NCI-H446 (cell line): ENCODE measurements around the gene GPC3.
A peak's percentile ranks its signal among the peaks of the same experiment; 100 is the strongest.
"Not testable (repeated sequence)": the region's sequence is repeated elsewhere in the genome, so short reads cannot be mapped to it uniquely, and the experiment has no call there.

Experiments used
- DNase-seq, 2 experiments: peaks; one replicate each; lab custom pipeline; 2025; lab: John Stamatoyannopoulos, UW

GPC3 gene

DNA sequence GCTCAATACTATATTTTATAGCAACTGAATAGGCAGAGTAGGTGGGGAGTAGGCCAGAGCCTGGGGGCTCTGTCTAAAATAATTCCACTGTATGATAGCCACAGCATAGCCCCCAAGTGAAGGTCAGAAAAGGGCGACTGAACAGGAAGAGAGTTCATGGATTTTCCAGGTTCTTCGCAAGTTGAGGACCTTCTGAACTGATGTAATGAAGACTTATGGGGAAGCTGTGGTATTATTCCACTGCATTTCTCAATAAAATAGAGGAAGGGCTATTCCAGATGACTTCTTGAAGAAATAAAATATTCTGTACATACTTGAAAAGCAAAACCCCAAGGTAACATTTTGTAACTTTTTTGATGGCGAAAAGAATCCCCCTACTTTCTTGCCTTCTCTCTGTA, 338.7 kb downstream of the GPC3 start:
- no peak for DNase-seq

DNA sequence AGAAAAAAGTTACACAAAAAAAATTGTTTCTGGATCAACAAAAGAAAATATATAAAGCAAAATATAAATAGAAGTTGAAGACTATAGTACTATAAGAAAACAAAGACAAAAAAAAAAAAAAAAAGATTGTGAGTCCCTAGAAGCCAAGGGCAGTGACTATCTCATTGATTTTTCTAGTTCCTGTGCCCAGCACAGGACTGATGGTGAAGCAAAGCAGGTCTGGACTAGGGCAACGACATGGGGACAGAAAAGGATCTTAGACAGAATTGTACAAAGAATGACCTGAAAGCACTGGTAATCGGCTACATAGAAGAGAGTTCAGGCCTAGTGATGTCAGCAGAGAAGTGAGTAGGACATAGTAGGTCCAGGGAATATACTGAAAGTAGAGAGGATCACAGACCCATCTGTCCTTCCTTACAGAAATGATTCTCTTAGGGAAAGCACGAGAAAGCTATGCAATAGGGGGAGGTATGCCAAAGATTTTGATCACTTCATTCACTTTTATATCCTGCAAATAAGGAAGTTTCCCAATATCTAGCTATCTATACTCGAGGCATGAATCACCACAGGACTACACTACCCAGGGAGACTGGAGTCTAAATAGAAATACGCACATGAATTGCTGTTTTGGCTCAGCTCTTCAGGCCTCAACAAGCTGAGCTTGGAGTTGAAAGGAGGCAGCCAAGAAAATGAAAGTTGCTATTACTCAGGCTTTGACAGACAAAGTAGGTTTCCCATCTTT, 339.2 kb downstream of the GPC3 start:
- peak in 1 of 2 experiments; percentile 13 for DNase-seq

DNA sequence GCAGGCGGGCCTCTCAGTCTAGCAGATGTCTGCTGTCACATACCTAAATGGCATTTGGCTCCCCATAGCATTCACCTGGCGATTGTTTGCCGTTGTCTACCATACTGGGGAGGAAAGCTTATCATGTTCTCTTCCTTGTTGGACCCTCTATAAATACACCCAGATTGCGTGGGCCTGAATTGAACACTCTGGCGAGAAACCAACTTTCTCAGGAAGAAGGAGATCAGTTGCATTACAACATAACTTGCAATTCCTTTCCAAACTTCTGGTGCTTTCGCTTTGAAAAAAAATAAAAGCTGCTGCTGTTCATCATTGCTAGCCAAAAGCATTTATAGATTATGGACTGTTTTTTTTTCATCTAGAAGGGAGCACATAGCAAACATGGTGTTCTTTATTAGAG, 340.1 kb downstream of the GPC3 start:
- peak in 1 of 2 experiments; percentile 14 for DNase-seq

DNA sequence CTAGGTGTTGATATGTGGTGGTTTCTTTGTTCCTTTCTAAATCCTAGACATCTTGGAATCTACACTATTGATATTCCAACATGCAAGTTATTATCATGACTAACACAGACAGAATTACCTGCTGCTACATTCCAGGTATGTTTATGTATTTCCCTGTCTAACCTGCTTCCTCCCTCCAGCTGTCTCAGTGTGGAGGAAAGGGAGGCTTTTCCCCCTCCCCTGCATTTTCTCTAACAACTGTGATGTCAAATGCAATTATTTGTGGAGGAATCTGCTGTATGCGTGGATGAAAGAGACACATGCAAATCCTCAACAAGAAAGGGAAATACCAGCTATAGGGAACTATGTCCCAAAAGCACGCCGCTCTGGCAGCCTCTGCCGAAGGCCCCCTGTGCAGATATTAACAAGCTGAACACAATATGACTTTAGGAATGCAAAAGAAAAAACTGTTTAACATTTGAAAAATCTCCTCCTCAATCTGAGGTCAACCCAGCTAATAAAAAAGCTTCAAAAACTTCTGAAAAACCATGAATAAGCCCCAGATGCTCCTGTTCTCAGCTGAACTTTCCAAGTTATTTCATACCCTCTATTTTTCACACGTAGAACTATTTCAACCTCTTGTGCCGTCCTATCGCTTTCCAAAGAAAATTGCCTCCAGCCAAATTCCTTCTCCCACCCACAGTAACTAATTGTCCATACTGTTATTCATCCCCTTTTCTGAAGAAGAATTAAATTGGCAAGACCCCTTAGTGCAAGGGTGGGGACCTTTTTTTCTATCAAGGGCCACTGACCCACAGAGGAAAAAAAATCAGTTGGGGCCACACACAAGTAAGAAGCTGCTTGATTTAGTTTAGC, 345.0 kb downstream of the GPC3 start:
- no peak for DNase-seq

DNA sequence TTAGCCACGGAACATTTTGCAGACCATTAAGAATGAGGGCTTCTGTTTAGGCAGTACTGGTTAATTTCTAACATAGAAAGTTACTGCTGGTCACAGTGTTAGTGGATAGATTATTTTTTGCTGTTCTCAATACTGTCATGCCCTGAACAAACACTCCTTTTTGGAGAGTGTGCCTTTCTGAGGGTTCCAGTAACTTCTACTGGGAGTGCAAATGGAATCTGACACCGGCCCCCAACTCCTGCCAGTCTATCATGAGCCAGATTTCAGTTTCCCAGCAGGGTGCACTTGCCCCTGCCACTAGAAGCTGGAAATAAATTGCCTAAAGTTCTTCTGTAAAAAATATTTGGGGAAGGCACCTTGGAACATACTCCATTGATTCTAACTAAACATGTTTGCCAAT, 345.7 kb downstream of the GPC3 start:
- DNase-seq, result peak in 1 of 2 experiments; percentile 7

DNA sequence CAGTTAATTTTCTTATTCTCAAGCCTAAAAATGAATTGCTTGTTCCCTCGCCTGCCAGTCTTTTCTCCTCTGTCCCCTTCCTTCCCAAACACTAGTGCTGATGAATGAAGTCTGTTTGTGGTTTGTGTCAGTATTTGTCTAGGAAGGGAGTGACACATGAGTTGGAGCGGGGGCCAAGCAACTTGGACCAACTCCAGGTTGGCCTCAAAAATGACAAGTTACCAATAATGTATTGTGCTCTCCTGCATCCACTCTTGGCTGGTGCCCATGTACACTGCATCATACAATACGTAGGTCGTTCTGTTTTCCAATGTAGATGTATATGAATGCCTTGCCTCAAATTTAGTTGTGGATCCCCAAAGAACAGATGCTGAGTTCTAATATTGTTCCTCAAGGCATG, 347.1 kb downstream of the GPC3 start:
- DNase-seq, result peak in 1 of 2 experiments; percentile 56

DNA sequence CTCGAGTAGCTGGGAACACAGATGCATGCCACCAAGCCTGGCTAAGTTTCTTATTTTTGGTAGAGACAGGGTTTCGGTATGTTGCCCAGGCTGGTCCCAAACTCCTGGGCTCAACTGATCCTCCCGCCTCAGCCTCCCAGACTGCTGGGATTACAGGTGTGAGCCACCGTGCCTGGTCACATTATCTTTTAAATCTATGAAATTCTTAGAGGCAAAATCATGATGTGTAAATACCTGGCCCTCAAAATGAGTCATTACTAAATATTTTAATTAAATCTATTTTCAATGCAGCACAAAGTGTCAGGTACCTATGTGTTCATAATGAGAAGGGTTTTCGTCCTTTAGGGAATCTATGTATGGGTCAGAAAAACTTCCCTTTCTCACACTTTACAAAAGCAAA, 347.6 kb downstream of the GPC3 start:
- DNase-seq, result no peak

DNA sequence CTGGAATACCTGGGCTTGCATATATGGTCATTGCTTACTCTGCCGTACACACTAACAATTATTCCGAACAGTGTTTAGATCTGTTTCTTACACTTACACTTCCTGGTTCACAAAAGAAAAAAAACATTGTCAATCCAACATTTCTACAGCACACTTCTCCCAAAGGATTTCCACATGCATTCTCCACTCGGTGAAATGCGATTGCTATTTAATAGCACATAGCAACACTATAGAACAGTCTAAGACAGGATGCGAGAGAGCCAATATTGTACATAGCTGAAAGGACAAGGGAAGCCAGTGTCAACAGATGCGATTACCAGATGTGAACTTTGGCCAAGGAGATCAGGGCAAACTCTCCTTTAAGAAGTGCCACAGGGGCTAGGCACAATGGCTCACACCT, 349.4 kb downstream of the GPC3 start:
- DNase-seq, result no peak

DNA sequence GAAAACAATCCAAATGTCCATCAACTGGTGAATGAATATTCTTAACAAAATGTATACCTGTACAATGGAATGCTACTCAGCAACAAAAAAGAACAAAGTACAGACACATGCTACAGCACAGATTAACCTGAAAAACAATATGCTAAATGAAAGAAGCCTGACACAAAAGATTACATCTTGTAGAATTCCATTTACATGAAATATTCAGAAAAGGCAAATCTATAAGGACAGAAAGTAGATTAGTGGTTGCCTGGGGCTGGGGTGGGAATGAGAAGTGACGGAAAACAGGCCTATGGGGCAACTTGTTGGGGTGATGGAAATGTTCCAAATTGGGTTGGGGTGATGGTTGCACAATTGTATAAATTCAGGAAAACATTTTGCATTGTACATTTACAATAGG, 351.0 kb downstream of the GPC3 start:
- DNase-seq, result no peak

DNA sequence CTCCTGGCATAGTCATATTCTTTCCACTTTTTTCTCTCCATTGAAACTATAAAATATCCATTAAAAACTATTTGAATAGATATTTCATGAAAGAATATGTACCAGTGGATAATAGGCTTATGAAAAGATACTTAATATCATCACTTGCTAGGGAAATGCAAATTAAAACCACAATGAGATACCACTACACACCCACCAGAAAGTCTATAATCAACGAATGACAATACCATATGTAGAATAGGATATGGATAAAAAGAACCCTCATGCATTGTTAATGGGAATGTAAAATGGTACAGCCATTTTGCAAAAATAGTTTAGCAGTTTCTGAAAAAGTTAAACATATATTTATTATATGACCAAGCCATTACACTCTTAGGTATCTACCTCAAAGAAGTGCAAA, 351.4 kb downstream of the GPC3 start:
- DNase-seq, result no peak

DNA sequence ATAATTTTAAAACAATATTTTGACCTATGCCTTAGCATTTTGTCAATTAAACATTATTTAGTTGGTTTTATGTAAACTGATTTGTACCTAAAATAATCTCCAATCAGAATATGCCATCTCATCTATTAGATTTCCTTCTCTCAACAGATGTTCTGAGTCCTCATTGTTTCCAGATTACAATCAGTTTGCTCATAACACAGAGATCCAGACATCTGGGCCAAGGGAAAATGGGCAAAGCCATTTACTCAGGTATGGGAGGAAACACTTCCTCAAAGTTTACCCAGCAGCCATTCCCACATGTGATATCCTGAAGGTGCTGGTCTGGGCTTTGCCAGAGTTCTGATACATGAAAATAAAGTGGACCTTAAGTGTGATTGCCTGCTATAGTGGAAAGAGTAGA, 352.2 kb downstream of the GPC3 start:
- DNase-seq, result no peak

DNA sequence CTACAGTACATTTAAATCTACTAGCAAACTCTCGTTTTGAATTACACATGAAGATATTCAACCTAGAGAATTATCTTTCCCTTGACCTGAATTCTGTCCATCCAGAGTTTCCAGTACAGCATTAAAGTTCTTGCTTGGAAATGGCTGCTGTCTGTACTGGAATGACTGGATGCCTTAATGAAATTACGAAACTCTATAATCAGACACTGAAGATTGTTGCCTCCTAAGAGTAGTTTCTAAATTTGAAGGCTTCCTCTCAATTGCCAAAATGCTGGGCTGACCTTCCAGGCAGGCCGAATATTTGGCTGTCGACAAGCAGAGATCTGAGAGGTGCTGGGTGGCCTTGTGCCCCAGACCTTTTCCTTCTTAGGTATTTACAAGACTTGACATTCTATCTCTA, 355.0 kb downstream of the GPC3 start:
- no peak for DNase-seq

DNA sequence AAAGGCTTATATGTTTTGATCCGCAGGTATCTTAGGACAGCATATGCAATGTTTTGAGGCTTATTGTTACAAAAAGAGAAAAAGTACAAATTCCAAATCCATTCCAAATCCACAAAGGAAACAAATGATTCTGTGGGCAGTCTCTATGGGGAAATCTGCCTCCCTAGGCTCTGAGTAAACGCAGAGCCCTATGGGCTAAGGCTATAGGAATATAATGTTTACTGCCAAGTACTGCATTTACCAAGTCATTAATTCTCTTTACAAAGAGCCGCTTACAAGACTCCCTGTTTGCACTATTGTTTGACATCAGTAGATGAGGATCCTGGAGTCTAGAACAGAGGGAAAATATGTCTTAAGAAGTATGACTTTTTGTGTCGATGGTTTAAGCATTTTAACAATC, 357.7 kb downstream of the GPC3 start:
- DNase-seq, result no peak

DNA sequence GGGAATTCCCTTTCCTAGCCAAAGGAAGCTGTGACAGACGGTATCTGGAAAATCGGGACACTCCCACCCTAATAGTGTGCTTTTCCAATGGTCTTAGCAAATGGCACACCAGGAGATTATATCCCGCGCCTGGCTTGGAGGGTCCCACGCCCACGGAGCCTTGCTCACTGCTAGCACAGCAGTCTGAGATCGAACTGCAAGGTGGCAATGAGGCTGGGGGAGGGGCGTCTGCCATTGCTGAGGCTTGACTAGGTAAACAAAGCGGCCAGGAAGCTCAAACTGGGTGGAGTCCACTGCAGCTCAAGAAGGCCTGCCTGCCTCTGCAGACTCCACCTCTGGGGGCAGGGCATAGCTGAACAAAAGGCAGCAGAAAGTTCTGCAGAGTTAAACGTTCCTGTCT, 364.0 kb downstream of the GPC3 start:
- not testable (repeated sequence) for DNase-seq

DNA sequence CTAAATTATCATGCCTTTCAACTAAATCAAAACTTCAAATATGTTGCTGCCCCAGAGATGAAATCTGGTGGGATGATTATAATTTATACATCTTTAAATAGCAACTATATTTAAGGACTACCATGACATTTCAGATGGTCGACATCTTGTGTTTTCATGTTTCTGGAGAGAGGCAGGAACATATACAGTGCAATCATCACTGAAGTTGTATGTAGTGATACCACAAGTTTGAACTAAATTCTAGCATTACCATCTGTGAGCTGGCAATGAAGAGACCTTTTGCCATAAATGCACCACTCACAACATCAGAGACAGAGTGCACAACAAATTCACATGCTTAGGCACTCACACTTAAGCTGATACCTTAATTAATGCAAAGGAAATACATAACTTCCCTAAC, 373.7 kb downstream of the GPC3 start:
- no peak for DNase-seq

DNA sequence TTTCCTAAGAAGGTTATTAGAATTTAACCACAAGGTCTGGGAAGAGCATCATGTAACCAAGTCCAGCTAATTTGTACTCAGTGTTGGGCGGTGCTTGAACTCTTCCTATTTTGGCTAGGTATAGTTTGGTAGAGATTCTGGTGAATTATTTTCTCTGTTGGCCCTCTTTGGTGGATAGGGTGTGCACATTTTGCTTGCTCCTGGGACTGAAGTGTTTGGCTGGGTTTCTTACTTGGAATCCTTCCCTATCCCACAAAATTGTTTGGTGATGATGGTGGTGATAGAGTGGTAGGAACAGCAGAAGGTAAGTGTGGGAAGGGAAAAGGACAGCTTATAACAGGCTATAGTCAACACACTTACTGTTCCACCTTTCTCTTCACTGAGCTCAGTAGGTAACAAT, 375.3 kb downstream of the GPC3 start:
- no peak for DNase-seq

DNA sequence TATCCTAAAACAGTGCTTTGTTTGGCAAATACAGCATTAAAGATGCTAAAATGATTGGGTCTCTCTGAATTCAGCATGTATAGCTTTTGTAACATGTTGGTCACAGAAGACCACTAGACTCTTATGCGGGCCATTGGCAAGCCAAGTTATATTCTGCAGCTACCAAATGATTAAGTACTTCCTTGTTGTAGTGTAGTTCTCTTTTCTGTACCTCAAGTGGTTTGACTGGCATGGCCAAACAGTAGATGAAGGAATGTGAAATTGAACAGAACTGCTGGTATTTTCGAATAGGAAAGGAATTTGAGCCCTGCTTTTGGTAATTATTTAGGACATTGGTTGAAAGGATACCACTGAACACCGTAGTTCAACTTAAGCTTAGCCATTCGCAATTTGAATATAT, 376.2 kb downstream of the GPC3 start:
- DNase-seq, result no peak

DNA sequence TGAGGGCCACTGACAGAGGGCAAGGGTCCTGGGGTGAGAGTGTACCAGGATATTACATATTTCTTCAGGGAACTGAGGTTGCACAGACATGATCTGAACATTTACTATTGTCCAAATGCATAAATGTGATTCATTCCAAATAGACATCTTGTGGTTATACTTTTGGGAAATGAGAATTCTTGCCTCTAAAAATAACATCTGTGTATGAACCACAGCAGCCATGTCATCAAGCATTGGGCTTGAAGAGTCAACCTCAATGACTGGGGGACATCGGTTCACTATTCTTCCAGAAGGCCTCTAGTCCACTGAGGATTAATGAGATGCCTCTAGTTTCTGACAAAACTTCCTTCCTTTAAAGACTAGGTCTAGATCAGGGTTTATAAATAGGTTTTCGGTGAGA, 377.0 kb downstream of the GPC3 start:
- no peak for DNase-seq

DNA sequence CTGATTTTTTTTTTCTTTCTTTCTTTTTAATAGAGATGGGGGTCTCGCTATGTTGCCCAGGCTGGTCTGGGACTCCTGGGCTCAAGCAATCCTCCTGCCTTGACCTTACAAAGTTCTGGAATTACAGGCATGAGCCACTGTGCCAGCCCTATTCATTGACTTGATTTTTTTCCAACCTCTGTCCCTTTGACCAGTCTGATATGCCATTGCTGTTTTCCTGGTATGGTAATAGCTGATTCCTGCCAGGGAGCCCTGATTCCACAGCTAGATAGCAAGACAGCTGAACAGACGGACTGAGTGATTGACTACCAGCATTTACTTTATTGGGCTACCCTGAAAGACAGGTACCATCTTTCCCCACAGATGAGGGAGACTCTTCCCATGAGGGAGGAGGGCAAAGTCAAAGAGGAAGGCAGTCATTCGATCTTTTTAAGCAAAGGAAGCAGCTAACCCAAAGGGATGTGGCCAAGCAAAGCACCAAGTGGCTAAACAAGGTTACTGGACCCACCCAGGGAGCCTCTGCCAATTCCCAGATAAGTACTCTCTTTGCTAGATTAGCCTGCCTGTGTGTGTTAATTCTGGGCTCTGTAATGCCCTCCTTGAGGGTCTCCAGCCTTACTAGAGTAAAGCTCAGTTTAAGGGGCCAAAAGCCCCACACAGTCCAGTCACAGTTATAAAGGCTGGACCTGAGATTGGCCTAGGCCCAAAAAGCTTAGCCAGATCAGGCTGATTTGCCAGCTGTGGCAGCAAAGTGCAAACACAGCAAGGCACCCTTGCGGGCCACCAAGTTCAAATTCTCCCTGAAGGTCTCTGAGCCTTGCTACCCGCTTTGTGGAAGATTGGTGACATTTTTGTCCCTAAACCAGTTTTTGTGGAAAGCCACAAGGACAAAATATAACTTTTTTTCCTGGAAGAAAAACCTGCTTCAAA, 377.7 kb downstream of the GPC3 start:
- no peak for DNase-seq

DNA sequence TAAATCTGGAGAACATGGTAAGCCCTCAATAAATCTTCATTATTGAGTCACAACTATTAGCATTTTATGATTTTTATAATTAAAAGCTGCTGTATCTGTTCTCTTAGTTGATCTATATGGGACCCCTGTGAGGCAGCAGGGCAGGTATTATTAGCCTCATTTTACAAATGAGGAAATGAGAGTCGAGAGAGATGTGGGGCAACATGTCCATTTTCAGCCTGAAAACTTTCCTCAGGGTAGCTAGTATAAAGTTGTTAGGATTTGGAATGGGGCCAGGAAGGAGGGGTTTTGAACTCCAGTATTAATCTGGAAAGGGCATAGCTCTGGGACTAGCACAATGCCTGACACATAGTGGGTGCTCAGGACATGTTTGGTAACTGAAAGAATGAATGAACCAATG, 378.4 kb downstream of the GPC3 start:
- DNase-seq, result no peak

DNA sequence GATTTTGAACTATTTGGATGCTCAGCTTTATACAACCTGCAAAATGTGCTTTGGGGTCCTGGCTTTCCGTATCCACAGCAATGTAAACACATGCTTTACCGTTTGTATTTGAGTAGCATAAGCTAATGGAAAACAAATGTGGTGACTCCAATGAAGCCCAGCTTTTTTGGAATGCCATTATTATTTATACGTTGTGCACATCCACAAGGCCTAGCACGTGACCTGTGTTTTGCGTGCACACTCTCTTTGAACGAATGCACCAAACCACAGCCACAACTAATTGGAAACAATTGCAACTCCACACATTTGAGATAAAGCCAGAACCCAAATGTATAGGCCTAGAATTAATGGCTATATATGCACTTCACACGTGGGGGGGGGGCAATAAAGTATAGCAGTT, 380.6 kb downstream of the GPC3 start:
- DNase-seq, result no peak

DNA sequence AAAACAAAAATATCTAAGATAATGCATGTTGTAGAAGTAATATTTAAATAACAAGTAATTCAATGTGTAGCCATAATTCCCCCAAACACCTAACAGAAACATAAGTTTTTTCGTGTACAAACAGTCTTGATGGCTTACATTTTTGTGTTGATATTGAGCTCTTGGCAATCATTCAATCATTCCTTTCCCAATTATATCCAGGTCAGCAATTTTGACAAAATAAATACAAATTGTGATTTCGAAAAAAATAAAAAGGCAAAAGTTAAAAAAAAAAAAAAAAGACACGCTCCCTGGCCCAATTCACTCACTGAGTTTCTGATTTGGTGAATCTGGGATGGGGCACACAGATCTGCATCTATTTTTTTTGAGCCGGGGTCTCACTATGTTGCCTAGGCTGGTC, 382.5 kb downstream of the GPC3 start:
- DNase-seq, result no peak
